IMR-90 (cell line): Measurements from ENCODE around the gene C9orf50. TPM values are rescaled to one million over a fixed set of nuclear protein-coding genes. Genes with fewer than 3 reads are reported as not detected.

Source experiments
- CHD1 ChIP-seq: IDR thresholded peaks from 2 replicates; pipeline ENCODE4 v1.6.1; 2012; ENCODE audit warnings: low read depth, low read length, improper control_type of control experiment
- ELK1 ChIP-seq: fragments of 150-350 bp; IDR thresholded peaks from 2 replicates; pipeline ENCODE4 v1.6.1; 2016; ENCODE audit warnings: low read depth, mild to moderate bottlenecking, low read length, moderate library complexity, borderline replicate concordance
- SMC3 ChIP-seq: fragments of 150-350 bp; IDR thresholded peaks from 2 replicates; pipeline ENCODE4 v1.6.1; 2016; ENCODE audit warnings: low read depth, mild to moderate bottlenecking, antibody characterized with exemption, low read length, moderate library complexity
- polyA plus RNA-seq, 3 experiments: library from polyadenylated mRNA; depleted of rRNA; stranded (reverse); fragments of >200 nt; gene quantifications; 2 replicates each; pipeline ENCODE4 v1.2.3, GENCODE V29; 2012; ENCODE audit warnings: low replicate concordance in 1 of 3
- total RNA-seq: library from RNA; depleted of rRNA; stranded (reverse); fragments of >200 nt; gene quantifications from 2 replicates; pipeline ENCODE4 v1.2.3, GENCODE V29; 2012

The C9orf50 gene
- total and polyA plus RNA-seq, 2 of the 4 experiments (the other 2 are of a cell fraction), result 0.09 TPM; not detected in 1

- no peak for TF ChIP-seq ELK1
- no peak for TF ChIP-seq SMC3
- TF ChIP-seq CHD1, result no peak
Measured at GRCh38 chr9:129576546-129577543, 44.1 kb downstream of the C9orf50 start (continued).
